OCI-LY7 (cell line): ENCODE measurements around the gene FLNC.

Experiments
- EZH2phosphoT487 ChIP-seq: fragments of 200-600 bp; sonication (generic); IDR thresholded peaks from 2 replicates; pipeline ENCODE4 v1.6.1; 2018; ENCODE audit warnings: low read depth, borderline replicate concordance, mild to moderate bottlenecking, mixed run types, antibody characterized with exemption, low read length, moderate library complexity, mixed read lengths
- TF ChIP-seq, protein P1 (sequence below): fragments of 200-600 bp; sonication (generic); conservative IDR thresholded peaks from 2 replicates; pipeline ENCODE4 v1.5.1; 2014; ENCODE audit warnings: mild to moderate bottlenecking, antibody characterized with exemption, low read length, moderate library complexity, mixed read lengths

DNA sequence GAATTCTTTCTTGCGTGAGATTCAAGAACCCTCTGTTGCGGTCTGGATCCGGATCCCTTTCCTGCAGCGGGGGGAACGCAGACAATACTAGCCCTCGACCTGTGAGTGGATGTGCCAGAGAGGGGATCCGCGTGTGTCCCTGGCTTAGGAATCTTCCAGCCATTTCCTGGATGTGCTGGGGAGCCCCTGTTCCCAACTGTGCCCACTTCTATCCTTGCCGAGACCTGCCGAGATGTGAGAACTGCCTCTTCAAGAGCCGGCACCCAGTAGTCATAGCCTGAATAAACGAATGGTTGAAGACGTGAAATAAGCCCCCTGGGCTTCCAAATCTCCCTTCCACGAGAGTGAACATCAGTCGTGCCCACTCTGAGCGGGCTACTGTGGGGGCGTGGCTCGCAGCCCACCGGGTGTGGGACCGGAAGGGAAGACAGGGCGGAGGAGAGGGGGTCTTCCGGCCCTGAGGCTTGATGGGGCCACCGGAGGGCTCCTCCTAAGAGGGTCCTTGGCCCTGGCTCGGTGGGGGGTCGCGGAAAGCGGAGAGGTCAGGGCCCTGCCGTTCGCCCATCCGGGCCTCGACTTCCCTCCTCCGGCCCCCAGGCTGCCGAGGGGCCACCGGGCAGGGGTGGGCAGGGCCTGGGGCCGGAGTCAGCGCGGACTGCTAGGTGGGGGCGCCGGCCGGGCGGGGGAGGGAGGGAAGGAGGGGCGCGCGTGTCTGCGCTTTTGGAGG, 39.7 kb upstream of the FLNC start:
- TF ChIP-seq, protein P1, sequence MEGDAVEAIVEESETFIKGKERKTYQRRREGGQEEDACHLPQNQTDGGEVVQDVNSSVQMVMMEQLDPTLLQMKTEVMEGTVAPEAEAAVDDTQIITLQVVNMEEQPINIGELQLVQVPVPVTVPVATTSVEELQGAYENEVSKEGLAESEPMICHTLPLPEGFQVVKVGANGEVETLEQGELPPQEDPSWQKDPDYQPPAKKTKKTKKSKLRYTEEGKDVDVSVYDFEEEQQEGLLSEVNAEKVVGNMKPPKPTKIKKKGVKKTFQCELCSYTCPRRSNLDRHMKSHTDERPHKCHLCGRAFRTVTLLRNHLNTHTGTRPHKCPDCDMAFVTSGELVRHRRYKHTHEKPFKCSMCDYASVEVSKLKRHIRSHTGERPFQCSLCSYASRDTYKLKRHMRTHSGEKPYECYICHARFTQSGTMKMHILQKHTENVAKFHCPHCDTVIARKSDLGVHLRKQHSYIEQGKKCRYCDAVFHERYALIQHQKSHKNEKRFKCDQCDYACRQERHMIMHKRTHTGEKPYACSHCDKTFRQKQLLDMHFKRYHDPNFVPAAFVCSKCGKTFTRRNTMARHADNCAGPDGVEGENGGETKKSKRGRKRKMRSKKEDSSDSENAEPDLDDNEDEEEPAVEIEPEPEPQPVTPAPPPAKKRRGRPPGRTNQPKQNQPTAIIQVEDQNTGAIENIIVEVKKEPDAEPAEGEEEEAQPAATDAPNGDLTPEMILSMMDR, result no peak
- no peak for TF ChIP-seq EZH2phosphoT487
